Measurements from ENCODE around the gene ORM2. TPM values are rescaled to one million over a fixed set of nuclear protein-coding genes. Genes with fewer than 3 reads are reported as not detected.
"Not testable (repeated sequence)": the region's sequence is repeated elsewhere in the genome, so short reads cannot be mapped to it uniquely, and the experiment has no call there.

Gene ORM2
- polyA plus RNA-seq (ENCODE audit: insufficient read length in 3 of 3), result not detected
- long read RNA-seq, donor 1, result 0 reads
- long read RNA-seq, donor 2, result 0 reads
- long read RNA-seq, donor 3, result 0 reads
- long read RNA-seq, donor 4, result 0 reads
- long read RNA-seq, donor 5, result 0 reads
- long read RNA-seq, donor 6, result 0 reads
- long read RNA-seq, donor 7, result 0 reads
- long read RNA-seq, donor 8, result 0 reads
- long read RNA-seq, donor 9, result 0 reads
- long read RNA-seq, donor 10, result 0 reads
- long read RNA-seq, donor 11, result 0 reads
- long read RNA-seq, donor 12, result 0 reads
- long read RNA-seq, donor 13, result 0 reads
- long read RNA-seq, donor 14, result 0 reads
- long read RNA-seq, donor 15, result 0 reads
- long read RNA-seq, donor 16, result 0 reads

GRCh38 chr9:114329625-114330022, at the start of gene ORM2:
Gene ORM2 (plus strand): TSS chr9:114329869. CDS start chr9:114329905, 36 bp downstream.
- DNase-seq, result not testable (repeated sequence)

- no peak for DNase-seq
Observed at GRCh38 chr9:114280636-114281472, 48.8 kb upstream of the ORM2 start.

GRCh38 chr9:114281473-114282103, 48.1 kb upstream of the ORM2 start:
- peak; percentile 19 for DNase-seq

GRCh38 chr9:114282104-114282485, 47.6 kb upstream of the ORM2 start:
- no peak for DNase-seq

DNA sequence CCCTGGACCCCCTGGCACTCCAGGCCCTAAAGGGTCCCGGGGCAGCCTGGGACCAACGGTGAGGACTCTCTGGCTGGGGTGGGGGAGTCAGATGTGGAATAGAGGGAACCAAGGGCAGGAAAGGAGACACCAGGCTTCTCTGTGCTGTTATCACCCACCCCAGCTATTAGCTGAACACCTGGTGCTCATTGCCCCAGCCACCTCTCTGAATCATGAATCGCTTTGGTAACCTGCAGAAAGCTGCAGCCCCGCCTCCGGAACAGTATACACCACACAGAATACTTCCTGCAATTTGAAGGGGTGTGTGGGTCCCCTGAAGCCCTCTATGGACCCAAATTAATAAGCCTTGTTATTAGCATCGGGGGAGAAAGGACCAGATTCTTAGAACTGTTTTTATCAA, 47.2 kb upstream of the ORM2 start:
- DNase-seq, result no peak

DNA sequence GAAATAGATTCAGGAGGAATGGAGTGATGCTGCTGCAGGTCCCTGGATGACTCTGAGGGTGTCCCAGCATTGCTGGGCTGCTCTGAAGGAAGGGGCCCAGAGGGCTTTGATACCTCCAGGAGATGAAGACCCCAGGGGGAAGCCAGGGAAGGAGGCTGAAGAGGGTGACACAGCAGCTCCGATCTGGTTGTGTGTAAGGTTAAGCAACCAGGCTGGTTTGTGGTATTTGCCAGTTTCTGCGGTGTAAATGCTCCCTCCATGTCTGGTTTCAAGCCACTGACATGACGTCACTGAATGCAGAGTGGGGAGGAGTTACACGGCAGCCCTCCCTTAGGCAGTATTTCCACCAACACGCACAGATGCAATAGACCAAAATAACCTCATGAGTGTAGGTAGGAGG, 46.7 kb upstream of the ORM2 start:
- no peak for DNase-seq

GRCh38 chr9:114283551-114284111, 46.0 kb upstream of the ORM2 start:
- DNase-seq, result no peak

DNA sequence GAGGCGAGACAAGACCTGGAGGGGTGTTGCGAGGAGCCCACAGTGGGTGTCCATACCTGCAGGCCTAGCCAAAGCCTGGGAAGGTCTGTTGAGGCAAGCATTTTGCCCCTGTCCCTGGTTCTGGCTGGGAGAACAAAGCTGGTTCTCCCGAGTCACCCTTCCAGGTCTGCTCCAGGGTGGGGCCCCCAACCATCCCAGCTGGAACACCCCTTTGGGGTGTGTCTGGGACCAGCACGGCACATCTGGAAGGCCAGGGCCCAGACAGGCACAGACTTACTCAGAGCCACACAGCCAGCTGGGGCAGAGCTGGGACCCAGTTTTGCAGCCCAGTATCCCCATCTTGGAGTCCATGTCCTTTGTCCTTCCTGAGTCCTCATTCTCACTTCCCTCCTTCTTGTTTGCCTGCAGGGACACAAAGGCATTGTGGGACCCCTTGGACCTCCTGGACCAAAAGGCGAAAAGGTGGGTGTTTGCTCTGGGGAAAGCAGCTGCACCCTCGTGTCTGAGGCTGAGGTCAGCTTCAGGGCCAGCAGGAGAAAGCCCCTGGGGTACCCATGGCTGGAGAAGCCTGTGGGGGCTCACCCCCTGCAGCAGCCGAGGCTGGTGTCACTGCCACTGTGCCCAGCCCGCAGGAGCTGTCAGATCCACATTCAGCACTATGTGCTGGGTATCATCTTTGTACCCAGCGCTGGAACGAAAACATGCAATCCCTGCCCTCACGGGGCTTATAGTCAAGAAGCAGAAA, 45.2 kb upstream of the ORM2 start:
- DNase-seq, result no peak

DNA sequence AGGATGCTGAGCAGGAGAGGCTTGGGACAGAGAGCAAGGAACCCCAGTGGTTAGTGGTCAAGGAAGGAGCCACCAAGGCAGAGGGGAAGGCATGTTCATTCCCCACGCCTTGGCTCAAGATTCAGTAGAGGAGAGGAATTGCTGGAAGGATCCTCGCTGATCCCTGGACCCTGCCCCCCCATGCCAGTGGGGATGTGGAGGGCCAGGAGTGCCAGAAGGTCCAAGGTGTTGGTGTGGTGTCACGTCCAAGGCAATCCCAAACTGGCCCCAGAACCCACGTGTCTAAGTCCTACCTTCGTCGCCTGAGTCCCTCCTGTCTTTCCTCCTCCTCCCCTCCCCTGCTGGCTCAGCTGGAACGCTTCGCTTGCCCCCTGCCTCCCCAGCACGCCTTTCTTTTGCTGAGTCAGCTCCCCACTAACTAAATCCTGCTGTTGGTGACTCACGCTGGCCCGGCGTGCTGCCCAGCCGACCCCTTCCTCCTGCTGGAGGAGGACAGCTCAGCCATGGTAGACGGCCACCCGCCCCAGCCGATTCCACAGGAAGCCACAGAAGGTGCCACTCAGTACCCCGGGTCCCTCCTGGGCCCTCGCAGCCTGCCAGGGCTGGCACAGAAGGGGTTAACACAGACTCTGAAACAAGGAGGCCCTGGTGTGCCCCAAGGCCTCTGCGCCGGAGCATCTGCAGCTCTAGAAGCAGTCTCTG, 44.4 kb upstream of the ORM2 start:
- peak; percentile 75 for DNase-seq

DNA sequence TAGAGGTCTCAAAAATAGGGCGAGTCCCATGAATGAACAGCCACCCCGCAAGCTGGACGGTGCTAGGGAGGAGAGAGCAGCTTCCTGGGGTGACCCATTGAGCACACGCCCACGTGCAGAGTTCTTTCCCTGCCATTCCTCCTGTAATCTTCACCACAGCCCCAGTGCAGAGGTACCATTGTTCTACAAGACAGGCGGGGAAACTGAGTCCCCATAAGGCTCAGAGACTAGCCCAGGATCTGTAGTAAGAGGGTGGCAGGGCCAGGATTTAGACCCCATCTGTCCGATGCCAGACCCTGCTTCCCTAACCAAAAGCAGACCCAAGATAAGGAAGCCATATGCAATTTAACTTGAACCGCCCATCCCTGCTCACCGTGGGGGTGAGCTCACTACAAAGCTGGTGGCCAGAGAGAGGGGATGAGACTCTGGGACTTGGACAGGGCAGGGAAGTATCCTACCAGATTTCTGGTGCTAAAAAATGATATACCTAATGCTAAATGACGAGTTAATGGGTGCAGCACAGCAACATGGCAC, 43.5 kb upstream of the ORM2 start:
- no peak for DNase-seq

- DNase-seq, result no peak
Observed at GRCh38 chr9:114287001-114287762, 42.5 kb upstream of the ORM2 start.

- DNase-seq, result no peak
Observed at GRCh38 chr9:114287763-114288192, 41.9 kb upstream of the ORM2 start.

DNA sequence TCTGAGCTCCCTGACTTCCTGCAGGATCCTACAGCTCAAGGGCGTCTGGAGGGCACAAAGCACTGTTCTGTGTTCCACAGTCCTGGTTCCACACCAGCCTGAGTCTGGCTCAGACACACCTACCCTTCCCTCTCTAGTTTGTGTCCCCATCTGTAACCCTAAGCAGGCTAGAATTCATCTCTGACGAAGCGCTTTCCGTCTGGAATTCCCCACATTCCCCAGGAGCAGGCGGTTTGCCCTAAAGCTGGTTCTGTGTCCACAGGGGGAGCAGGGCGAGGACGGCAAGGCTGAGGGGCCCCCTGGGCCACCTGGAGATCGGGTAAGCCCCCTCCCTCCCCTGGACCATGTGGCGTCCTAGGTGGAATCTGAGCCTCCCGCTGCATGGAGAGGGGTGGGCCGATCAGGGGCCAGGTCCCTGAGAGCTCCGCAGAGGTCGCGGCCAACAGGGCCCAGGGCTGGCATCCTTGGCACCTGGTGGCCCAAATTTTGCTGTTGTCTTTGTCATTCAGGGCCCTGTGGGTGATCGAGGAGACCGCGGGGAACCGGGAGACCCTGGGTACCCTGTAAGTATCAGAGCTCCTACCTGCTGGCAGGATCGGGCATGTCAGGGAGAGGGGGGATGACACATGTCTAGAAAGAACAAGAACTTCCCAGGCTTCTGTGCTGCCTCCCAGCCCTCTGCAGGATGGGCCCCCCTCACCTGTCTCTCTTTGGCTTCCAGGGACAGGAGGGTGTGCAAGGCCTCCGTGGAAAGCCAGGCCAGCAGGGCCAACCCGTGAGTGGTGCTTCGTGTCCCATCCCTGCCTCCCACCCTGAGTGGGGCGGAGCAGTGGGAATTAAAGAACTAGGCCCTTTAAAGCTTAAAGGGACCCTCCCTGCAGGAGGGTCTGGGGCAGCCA, 41.2 kb upstream of the ORM2 start:
- DNase-seq, result peak; percentile 51

- no peak for DNase-seq
Observed at GRCh38 chr9:114289106-114289505, 40.6 kb upstream of the ORM2 start.

GRCh38 chr9:114289571-114290481, 39.8 kb upstream of the ORM2 start:
- no peak for DNase-seq

DNA sequence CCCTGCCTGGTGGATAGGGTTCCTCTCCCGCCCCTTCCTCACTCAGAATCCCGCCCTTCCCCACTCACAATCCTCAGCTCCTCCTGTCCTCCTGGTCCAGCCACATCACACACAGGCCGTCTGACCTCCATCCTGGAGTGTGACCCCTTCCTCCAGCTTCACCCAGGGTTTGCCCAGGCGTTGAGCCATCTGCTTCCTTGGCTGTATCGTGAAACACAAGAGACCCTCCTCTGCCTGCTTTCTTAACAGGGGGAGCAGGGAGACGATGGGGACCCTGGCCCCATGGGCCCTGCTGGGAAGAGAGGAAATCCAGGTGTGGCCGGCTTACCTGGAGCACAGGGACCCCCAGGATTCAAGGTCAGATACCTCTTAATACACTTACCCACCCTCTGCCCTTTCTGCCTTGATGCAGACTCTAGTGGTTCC, 39.1 kb upstream of the ORM2 start:
- DNase-seq, result no peak

GRCh38 chr9:114291064-114291474, 38.6 kb upstream of the ORM2 start:
- peak; percentile 45 for DNase-seq
